Caco-2 (cell line): ENCODE data around the gene XKR3. TPM values are rescaled to one million over a fixed set of nuclear protein-coding genes. Genes with fewer than 3 reads are reported as not detected.

Source experiments
- BruUV-seq: library from RNA; stranded (reverse); fragments of 400-500 nt; replicated peaks from 2 replicates; lab custom pipeline; 2021; lab: Mats Ljungman, UMichigan
- CTCF ChIA-PET: fragments of 300-600 bp; sonication (Branson Sonifier 250); formaldehyde crosslinking; loops from one replicate; lab custom pipeline; 2022; ENCODE audit warnings: antibody characterized with exemption; lab: Charles Lee
- POLR2A ChIA-PET: fragments of 300-600 bp; sonication (Branson Sonifier 250); formaldehyde crosslinking; loops from one replicate; lab custom pipeline; 2022; ENCODE audit warnings: antibody characterized with exemption; lab: Charles Lee
- DNase-seq, 2 experiments: peaks; one replicate each; pipeline versions ENCODE4 v3.0.0 to v3.0.0-alpha.2; 2020 to 2022
- H3K27me3 ChIP-seq: replicated peaks from 2 replicates; pipeline ENCODE4 v1.6.0; 2011; ENCODE audit warnings: low read length; ENCODE audit not compliant: control insufficient read depth, insufficient read depth
- H3K36me3 ChIP-seq: 2 replicates; pipeline ENCODE4 v1.5.1; 2011; ENCODE audit warnings: low read length; ENCODE audit not compliant: control insufficient read depth, insufficient read depth
- H3K4me1 ChIP-seq: fragments of 250-450 bp; sonication (Bioruptor Pico); 2 replicates; pipeline ENCODE4 v1.5.1; 2020; ENCODE audit warnings: mild to moderate bottlenecking
- H3K4me3 ChIP-seq: 2 replicates; pipeline ENCODE4 v1.5.1; 2011; ENCODE audit warnings: low read depth, mild to moderate bottlenecking, control low read depth, low read length
- H3K9me3 ChIP-seq: fragments of 250-450 bp; sonication (Bioruptor Pico); 2 replicates; pipeline ENCODE4 v1.5.1; 2020; ENCODE audit warnings: mild to moderate bottlenecking, moderate library complexity
- H3K27ac Mint-ChIP-seq: one replicate; pipeline ENCODE4 v1.8.0; 2022; ENCODE audit warnings: mixed read lengths; ENCODE audit not compliant: unreplicated experiment
- H3K27me3 Mint-ChIP-seq: one replicate; pipeline ENCODE4 v1.8.0; 2022; ENCODE audit warnings: mixed read lengths; ENCODE audit not compliant: insufficient read depth, unreplicated experiment
- H3K36me3 Mint-ChIP-seq: one replicate; pipeline ENCODE4 v1.8.0; 2022; ENCODE audit warnings: mild to moderate bottlenecking, mixed read lengths; ENCODE audit not compliant: insufficient read depth, unreplicated experiment
- H3K4me1 Mint-ChIP-seq: one replicate; pipeline ENCODE4 v1.8.0; 2022; ENCODE audit warnings: low read depth, mixed read lengths; ENCODE audit not compliant: unreplicated experiment
- H3K4me3 Mint-ChIP-seq: one replicate; pipeline ENCODE4 v1.8.0; 2022; ENCODE audit warnings: mild to moderate bottlenecking, moderate library complexity, mixed read lengths; ENCODE audit not compliant: unreplicated experiment
- H3K9me3 Mint-ChIP-seq: one replicate; pipeline ENCODE4 v1.8.0; 2022; ENCODE audit warnings: mixed read lengths; ENCODE audit not compliant: unreplicated experiment
- intact Hi-C: fragments of 100-400 bp; cut with micrococcal nuclease; formaldehyde crosslinking; loops from one replicate; pipeline ENCODE4 v1.10.0; 2022; ENCODE audit not compliant: unreplicated experiment
- total RNA-seq: library from RNA; stranded (reverse); gene quantifications from 2 replicates; pipeline ENCODE4 v1.2.3, GENCODE V29; 2022
- TF ChIP-seq, protein P1 (sequence below), 2 experiments: fragments of 200-600 bp in 1 of 2; IDR thresholded peaks; 1 replicate in 1 of 2; 2 replicates in 1 of 2; pipeline versions ENCODE4 v1.5.1 to v1.8.0; 2011 to 2022; ENCODE audit warnings: antibody characterized with exemption in 1 of 2, control low read depth in 1 of 2, inconsistent platforms in 1 of 2, low read depth in 1 of 2, low read length in 1 of 2, mild to moderate bottlenecking in 1 of 2, moderate library complexity in 1 of 2; ENCODE audit not compliant: insufficient read depth in 1 of 2, severe bottlenecking in 1 of 2, unreplicated experiment in 1 of 2

Gene XKR3
- total RNA-seq, 1 experiment from 2014 or later, result not detected

DNA sequence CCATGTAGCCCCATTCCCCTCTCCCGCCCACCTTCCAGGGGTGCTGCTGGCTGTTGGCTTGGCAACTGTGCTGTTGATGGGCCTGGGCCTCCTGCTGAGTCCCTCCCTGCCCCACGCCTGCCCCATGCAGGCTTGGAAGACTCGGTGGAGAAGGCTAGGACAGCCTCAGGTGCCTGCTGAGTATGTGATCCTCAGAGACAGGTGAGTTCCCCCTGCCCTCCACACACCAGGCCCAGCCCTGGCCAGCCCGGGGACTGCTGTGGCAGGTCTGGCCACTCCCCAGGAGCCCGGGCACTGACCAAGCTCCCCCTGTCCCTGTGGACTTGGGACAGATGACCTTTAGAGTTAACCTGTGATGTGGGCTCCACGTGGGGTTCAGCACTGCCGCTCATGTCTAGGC is 20.7 kb upstream of the XKR3 start:
- Mint-ChIP-seq H3K27me3 (no peaks in the 10 kb centered on the region), H3K4me1 (no peaks in the 10 kb centered on the region), H3K27ac (no peak overlapping the region), H3K36me3 (no peaks in the 10 kb centered on the region), H3K4me3 (no peak overlapping the region), H3K9me3 (peaks cover 9% of the 10 kb centered on the region)
- Histone ChIP-seq H3K27me3 (no peaks in the 10 kb centered on the region), H3K9me3 (0 out of 2 replicates have a peak, but pooled peaks cover 2% of the 10 kb centered on the region), H3K4me1 (no peaks in the 10 kb centered on the region), H3K4me3 (no peak overlapping the region), H3K36me3 (no peaks in the 10 kb centered on the region)
- TF ChIP-seq, protein P1, sequence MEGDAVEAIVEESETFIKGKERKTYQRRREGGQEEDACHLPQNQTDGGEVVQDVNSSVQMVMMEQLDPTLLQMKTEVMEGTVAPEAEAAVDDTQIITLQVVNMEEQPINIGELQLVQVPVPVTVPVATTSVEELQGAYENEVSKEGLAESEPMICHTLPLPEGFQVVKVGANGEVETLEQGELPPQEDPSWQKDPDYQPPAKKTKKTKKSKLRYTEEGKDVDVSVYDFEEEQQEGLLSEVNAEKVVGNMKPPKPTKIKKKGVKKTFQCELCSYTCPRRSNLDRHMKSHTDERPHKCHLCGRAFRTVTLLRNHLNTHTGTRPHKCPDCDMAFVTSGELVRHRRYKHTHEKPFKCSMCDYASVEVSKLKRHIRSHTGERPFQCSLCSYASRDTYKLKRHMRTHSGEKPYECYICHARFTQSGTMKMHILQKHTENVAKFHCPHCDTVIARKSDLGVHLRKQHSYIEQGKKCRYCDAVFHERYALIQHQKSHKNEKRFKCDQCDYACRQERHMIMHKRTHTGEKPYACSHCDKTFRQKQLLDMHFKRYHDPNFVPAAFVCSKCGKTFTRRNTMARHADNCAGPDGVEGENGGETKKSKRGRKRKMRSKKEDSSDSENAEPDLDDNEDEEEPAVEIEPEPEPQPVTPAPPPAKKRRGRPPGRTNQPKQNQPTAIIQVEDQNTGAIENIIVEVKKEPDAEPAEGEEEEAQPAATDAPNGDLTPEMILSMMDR (IDR thresholded peaks at IDR 0.05; ENCODE audit: insufficient read depth in 1 of 2, low read depth in 1 of 2, low read length in 1 of 2, severe bottlenecking in 1 of 2, unreplicated experiment in 1 of 2), result no peak
- no TSS peak for BruUV-seq
- POLR2A ChIA-PET, result no interaction called here
- no peak for DNase-seq
- intact Hi-C loops, result no loop called here
- CTCF ChIA-PET, result no interaction called here

DNA sequence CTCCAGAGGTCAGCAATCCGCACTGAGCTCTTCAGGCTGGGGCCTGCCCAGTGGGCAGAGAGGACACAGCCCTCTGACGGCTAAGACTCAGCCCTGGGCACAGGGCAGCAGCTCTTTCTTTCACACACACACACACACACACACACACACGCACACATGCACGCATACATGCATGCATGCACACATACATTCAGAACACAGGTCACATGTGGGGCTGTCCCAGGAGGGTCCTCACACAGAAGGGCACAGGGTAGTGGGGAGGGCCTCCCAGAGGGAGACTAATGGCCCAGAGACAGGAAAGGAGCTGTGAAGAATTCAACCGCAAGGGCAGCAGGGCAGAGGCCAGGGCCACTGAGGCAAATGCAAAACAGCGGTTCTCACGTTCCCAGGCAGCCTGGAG is 20.3 kb upstream of the XKR3 start:
- no peaks in the 10 kb centered on the region for H3K4me1 ChIP-seq
- no peak for DNase-seq
- Mint-ChIP-seq H3K27ac (no peak overlapping the region), H3K4me1 (no peaks in the 10 kb centered on the region), H3K4me3 (no peak overlapping the region), H3K9me3 (peaks cover 9% of the 10 kb centered on the region), H3K36me3 (no peaks in the 10 kb centered on the region), H3K27me3 (no peaks in the 10 kb centered on the region)
- ChIA-PET POLR2A (no interaction called here), CTCF (no interaction called here)
- no peak overlapping the region for H3K4me3 ChIP-seq
- no peaks in the 10 kb centered on the region for H3K27me3 ChIP-seq
- no peaks in the 10 kb centered on the region for H3K36me3 ChIP-seq
- no TSS peak for BruUV-seq
- TF ChIP-seq, protein P1 (IDR thresholded peaks at IDR 0.05; ENCODE audit: insufficient read depth in 1 of 2, low read depth in 1 of 2, low read length in 1 of 2, severe bottlenecking in 1 of 2, unreplicated experiment in 1 of 2), result no peak
- intact Hi-C loops, result no loop called here
- 0 out of 2 replicates have a peak, but pooled peaks cover 2% of the 10 kb centered on the region for H3K9me3 ChIP-seq

DNA sequence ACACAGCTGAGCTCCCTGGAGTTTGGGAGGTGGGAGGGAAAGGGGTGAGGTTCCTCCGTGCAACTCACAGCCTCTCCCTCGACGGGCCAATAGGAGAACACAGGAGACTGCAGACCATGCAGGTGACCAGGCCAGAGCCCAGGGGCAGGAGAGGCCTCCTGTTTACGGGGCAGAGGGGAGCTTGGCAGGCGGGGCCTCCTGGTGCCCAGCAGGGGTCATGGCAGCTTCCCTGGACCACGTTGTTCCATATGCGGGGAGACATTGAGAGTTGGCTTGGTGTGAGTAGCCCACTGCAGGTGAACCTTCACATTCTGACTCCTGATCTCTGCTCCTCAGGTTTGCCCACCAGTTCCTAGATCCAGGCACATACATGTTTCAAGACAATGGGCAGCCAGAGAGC is 19.3 kb upstream of the XKR3 start:
- Mint-ChIP-seq H3K27ac (no peak overlapping the region), H3K36me3 (no peaks in the 10 kb centered on the region), H3K9me3 (peaks cover 9% of the 10 kb centered on the region), H3K4me3 (no peak overlapping the region), H3K27me3 (no peaks in the 10 kb centered on the region), H3K4me1 (no peaks in the 10 kb centered on the region)
- 0 out of 2 replicates have a peak, but pooled peaks cover 2% of the 10 kb centered on the region for H3K9me3 ChIP-seq
- ChIA-PET CTCF (no interaction called here), POLR2A (no interaction called here)
- TF ChIP-seq, protein P1 (IDR thresholded peaks at IDR 0.05; ENCODE audit: insufficient read depth in 1 of 2, low read depth in 1 of 2, low read length in 1 of 2, severe bottlenecking in 1 of 2, unreplicated experiment in 1 of 2), result no peak
- H3K27me3 ChIP-seq, result no peaks in the 10 kb centered on the region
- no TSS peak for BruUV-seq
- no peaks in the 10 kb centered on the region for H3K4me1 ChIP-seq
- H3K36me3 ChIP-seq, result no peaks in the 10 kb centered on the region
- intact Hi-C loops, result no loop called here
- DNase-seq, result no peak
- no peak overlapping the region for H3K4me3 ChIP-seq
